SW 1271 (cell line): ENCODE measurements around the gene AGFG2.

ENCODE experiments used
- DNase-seq, 2 experiments: peaks; one replicate each; lab custom pipeline; 2025; lab: John Stamatoyannopoulos, UW

Gene AGFG2

GRCh38 chr7:100613412-100614175 lies 74.6 kb downstream of the AGFG2 start:
- no peak for DNase-seq

GRCh38 chr7:100614308-100614861 lies 75.4 kb downstream of the AGFG2 start:
- no peak for DNase-seq
